Measurements from ENCODE around the gene SRGAP3.

SRGAP3 gene

GRCh38 chr3:8970971-8971589, 278.4 kb downstream of the SRGAP3 start (continued):
- TF ChIP-seq ZNF148 (tag by site-specific recombination; IDR thresholded peaks at IDR 0.05; ENCODE audit: borderline replicate concordance), result no peak
- no peak for TF ChIP-seq ZNF146 (tag by site-specific recombination; IDR thresholded peaks at IDR 0.05)
- no peak for TF ChIP-seq MEIS1 (CRISPR knock-in tag; IDR thresholded peaks at IDR 0.05; ENCODE audit: borderline replicate concordance)
- no peak for TF ChIP-seq ZFP69B (tag by site-specific recombination; IDR thresholded peaks at IDR 0.05)
- TF ChIP-seq ZNF660 (tag by site-specific recombination; IDR thresholded peaks at IDR 0.05), result peak; percentile 77; the same call in 1 of the 2 replicates
- TF ChIP-seq ZNF433 (tag by site-specific recombination; IDR thresholded peaks at IDR 0.05; ENCODE audit: low read depth), result no peak
- no peak for TF ChIP-seq ZNF114 (tag by site-specific recombination; IDR thresholded peaks at IDR 0.05)
- TF ChIP-seq ZNF423 (tag by site-specific recombination; IDR thresholded peaks at IDR 0.05), result no peak
- no peak for TF ChIP-seq REST (tag by site-specific recombination; IDR thresholded peaks at IDR 0.05)
- no peak for TF ChIP-seq ZNF214 (tag by site-specific recombination; IDR thresholded peaks at IDR 0.05; ENCODE audit: borderline replicate concordance)
- peak; percentile 91 for TF ChIP-seq ZBTB17 (tag by site-specific recombination; IDR thresholded peaks at IDR 0.05)
- TF ChIP-seq ZNF274 (IDR thresholded peaks at IDR 0.05; ENCODE audit: low read length), result no peak
- no peak for TF ChIP-seq ZNF274 (tag by site-specific recombination; IDR thresholded peaks at IDR 0.05; ENCODE audit: borderline replicate concordance)
- TF ChIP-seq SP7 (tag by site-specific recombination; IDR thresholded peaks at IDR 0.05), result 0 out of 2 replicates have a peak, but pooled peaks have one; percentile 20
- 0 out of 2 replicates have a peak, but pooled peaks have one; percentile 3 for TF ChIP-seq ZNF426 (tag by site-specific recombination; IDR thresholded peaks at IDR 0.05)
- no peak for TF ChIP-seq WT1 (tag by site-specific recombination; IDR thresholded peaks at IDR 0.05)
- no peak for TF ChIP-seq ZNF747 (tag by site-specific recombination; IDR thresholded peaks at IDR 0.05)
- TF ChIP-seq ZNF133 (tag by site-specific recombination; IDR thresholded peaks at IDR 0.05), result no peak
- no peak for TF ChIP-seq ZBTB20 (tag by site-specific recombination; IDR thresholded peaks at IDR 0.05)
- TF ChIP-seq ZSCAN18 (tag by site-specific recombination; IDR thresholded peaks at IDR 0.05), result no peak

- no peaks in the 10 kb centered on the region for H3K36me3 ChIP-seq (ENCODE audit: control insufficient read depth in 2 of 2, insufficient read depth in 1 of 2, low read length in 2 of 2)
- no peak overlapping the region for H3K27ac ChIP-seq (ENCODE audit: extremely low read depth, low read depth, low read length)
- TF ChIP-seq ZNF211 (tag by site-specific recombination; IDR thresholded peaks at IDR 0.05; ENCODE audit: low read depth) (no peak), ZBTB48 (tag by site-specific recombination; IDR thresholded peaks at IDR 0.05) (no peak)
- H3K4me3 ChIP-seq (ENCODE audit: low read depth, low read length), result no peak overlapping the region
- ChIA-PET CTCF (interaction anchor here (0.6 to 11.7 kb wide), 8 partner anchors 17 to 339 kb away, joined by 3 to 136 read pairs (median 6); no protein-coding TSS in a partner anchor), POLR2A (no interaction called here)
- no peaks in the 10 kb centered on the region for H3K4me1 ChIP-seq (ENCODE audit: control insufficient read depth, insufficient read depth, low read length)
- no peaks in the 10 kb centered on the region for H3K9me3 ChIP-seq (ENCODE audit: control insufficient read depth, insufficient read depth, low read depth, low read length)
Observed at GRCh38 chr3:8969241-8969640, 280.2 kb downstream of the SRGAP3 start.
